ENCODE results near the gene FSTL4.

Gene FSTL4

GRCh38 chr5:133382661-133383579 lies 229.4 kb downstream of the FSTL4 start:
- DNase-seq = no peak

GRCh38 chr5:133381571-133382365 lies 230.6 kb downstream of the FSTL4 start:
- DNase-seq = no peak

GRCh38 chr5:133381041-133381440 lies 231.3 kb downstream of the FSTL4 start:
- no peak for DNase-seq

- no peak for DNase-seq
These were observed 234.6 kb downstream of the FSTL4 start for GRCh38 chr5:133377736-133378135.

- DNase-seq = no peak
These were observed 235.4 kb downstream of the FSTL4 start for GRCh38 chr5:133376986-133377385.

DNA sequence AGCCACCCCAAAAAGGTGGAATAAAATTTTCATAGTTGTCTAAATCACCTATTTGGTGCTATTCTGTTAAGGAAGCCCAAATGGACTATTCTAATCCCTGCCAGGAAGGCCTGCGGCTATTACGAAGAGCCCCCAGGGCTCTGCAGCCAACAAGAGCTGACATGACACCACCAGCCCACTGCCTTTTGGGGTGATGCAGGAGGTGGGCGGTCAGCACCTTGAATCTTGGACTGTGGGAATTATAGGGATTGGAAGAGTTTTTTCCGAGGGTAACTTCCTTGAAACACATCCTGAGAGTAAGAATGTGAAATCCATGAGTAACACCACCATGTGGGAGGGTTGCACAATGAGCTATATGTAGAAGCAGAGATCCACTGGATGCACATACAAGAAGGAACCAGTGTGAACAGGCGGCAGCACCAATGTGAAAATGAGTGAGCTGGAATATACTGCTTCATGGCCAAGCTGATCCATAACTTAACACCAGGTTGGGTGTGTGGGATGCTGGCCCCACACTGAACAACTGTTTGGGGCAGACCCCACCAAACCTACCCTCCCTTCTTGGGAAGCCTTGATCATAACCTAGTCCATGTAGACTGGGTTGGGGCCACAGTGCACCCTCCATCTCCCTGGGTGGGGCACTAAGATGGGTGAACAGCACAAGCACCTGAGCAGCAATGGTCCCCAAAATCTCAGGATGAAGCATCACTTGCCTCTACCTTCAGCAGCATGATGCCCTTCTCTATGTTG lies 239.0 kb downstream of the FSTL4 start:
- DNase-seq = no peak

- no peak for DNase-seq
These were observed 239.9 kb downstream of the FSTL4 start for GRCh38 chr5:133372293-133372937.

- DNase-seq = no peak
These were observed 240.8 kb downstream of the FSTL4 start for GRCh38 chr5:133371371-133372155.

DNA sequence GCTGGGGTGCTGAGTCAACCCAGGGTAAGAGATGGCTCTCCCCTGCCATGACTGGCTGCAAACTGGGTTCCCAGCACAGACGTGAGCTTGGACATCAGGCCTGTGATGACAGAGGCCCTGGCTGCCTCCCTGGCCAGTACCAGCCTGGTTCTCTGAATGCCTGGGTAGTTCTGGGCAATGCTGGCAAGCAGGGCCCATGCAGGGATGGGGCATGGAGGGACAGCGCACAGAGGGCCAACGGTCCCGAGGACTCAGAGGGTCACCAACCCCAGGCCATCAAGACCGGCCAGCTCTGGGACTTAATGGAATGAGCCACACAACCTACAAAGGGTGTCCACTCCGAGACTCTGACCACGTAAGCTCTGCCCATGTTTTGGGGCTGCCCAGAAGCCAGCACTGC lies 241.4 kb downstream of the FSTL4 start:
- DNase-seq = no peak

GRCh38 chr5:133370036-133370831 lies 242.1 kb downstream of the FSTL4 start:
- DNase-seq = no peak

DNA sequence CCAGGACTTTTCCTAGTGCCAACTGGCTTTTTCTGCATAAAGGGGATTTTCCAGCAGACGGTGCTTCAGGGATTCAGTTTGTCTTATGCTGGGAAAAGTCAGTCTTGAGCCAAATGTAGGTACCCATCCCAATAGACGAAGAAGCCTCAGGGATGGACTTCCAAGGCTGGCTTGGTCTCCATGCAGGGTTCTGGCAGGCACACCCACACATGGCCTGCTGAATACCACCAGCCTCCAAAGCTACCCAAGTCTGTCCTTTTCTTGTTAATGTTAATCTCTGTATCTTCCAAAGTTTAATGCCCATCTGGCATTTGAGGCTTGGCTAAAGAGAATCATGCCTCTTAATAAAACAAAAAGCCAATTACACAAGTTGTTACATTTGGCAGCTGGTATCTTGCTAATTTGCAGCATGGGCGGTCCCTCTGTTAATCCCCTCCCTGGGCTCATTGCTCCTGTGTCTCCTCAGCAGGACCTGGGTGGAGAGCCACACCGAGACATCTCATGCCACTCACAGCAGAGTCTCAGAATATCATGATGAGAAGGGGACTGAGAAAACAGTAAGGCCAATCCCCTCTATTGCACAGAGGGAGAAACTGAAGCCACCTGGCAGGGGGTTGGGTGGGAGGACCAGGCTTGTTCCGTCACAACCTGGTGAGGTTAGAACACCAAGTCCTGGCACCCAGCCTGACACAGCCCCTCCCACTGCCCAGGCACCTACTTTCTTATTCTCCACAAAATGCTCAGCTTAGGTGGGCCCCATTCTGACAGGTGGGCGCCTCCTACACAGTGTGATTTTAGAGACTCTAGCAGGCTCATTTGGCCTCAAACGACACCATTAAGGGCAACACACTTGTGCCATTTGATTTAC lies 243.2 kb downstream of the FSTL4 start:
- DNase-seq = no peak

GRCh38 chr5:133367984-133368383 lies 244.4 kb downstream of the FSTL4 start:
- no peak for DNase-seq

- no peak for DNase-seq
These were observed 245.1 kb downstream of the FSTL4 start for GRCh38 chr5:133367071-133367786.

GRCh38 chr5:133366438-133366837 lies 245.9 kb downstream of the FSTL4 start:
- DNase-seq = no peak

DNA sequence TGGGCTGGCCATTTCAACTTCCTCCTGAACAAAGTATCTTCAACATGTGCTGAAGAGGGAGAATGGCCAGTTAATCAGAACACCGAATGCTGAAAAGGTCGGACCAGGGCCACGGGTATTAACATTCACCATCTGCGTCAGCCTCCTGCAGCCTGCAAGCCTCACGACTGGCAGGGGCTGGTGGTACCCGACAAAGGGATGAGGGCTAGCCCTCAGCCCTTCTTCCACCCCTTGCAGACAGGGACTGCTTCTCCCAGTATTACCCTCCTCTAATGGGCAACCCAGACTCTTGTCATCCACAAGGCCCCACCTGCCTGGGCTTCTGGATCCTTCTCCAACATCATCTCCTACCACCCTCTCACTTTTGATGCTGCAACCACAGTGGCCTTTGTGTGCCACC lies 246.6 kb downstream of the FSTL4 start:
- no peak for DNase-seq

DNA sequence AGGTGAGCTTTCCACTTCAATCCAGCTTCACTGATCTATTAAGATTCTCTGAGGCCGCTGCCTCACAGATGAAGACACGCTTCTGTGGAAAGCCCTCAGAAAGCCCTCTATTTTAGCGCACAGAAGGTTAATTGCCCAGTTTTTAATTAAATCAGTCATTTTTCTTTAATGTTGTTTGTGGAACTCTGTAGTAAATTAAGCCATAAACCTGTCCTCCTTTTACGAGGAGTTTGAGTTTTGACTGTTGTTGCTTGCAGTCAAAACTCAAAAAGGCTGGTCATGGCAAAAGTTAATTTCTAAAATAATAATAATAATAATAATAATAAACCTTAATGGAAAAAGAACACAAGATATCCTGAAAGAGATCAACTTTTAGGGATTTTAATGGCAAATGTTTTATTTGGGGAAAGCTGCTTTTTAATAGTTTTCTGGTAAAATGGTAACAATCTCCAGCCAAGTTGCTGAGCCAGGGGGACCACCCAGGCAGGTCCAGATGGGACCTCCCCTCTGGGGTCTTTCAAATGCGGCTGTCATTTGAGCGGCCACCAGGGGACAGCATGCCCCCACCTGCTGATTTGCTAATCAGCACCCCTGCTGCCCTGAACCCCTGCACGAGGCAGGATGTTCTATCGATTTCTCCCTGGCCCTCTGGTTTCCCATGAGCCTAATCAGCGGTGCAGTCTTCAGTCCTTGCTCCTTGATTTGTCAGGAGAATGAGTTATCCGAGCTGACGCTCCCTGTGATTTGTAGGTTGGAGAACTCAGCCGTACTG lies 247.2 kb downstream of the FSTL4 start:
- DNase-seq = no peak

- no peak for DNase-seq
These were observed 248.3 kb downstream of the FSTL4 start for GRCh38 chr5:133363807-133364587.

GRCh38 chr5:133362438-133362837 lies 249.9 kb downstream of the FSTL4 start:
- no peak for DNase-seq
